Liver (tissue), 3 donors: ENCODE measurements around the gene MED4.

Source experiments
- CTCF ChIP-seq: fragments of 150-350 bp; IDR thresholded peaks from 2 replicates; pipeline ENCODE4 v1.5.1; 2017; ENCODE audit warnings: improper control_type of control experiment, low read depth, low read length; ENCODE audit not compliant: missing input control
- EGR1 ChIP-seq, 2 donors: IDR thresholded peaks; 2 replicates each; pipeline ENCODE4 v1.6.1; 2016 to 2018; ENCODE audit warnings: antibody characterized with exemption in 2 of 2, low read depth in 2 of 2
- FOXA1 ChIP-seq: IDR thresholded peaks from 2 replicates; pipeline ENCODE4 v1.6.1; 2016; ENCODE audit warnings: antibody characterized with exemption
- FOXA2 ChIP-seq: IDR thresholded peaks from 2 replicates; pipeline ENCODE4 v1.6.1; 2016; ENCODE audit warnings: antibody characterized with exemption
- GABPA ChIP-seq, 2 donors: IDR thresholded peaks in 1 of 2; conservative IDR thresholded peaks in 1 of 2; 2 replicates each; pipeline ENCODE4 v1.6.1; 2016; ENCODE audit warnings: antibody characterized with exemption in 2 of 2, mild to moderate bottlenecking in 1 of 2, moderate library complexity in 1 of 2
- HNF4G ChIP-seq: IDR thresholded peaks from 2 replicates; pipeline ENCODE4 v1.6.1; 2016; ENCODE audit warnings: antibody characterized with exemption
- RAD21 ChIP-seq, 2 donors: IDR thresholded peaks; 2 replicates each; pipeline ENCODE4 v1.6.1; 2016; ENCODE audit warnings: antibody characterized with exemption in 2 of 2, mild to moderate bottlenecking in 2 of 2
- REST ChIP-seq: IDR thresholded peaks from 2 replicates; pipeline ENCODE4 v1.6.1; 2016; ENCODE audit warnings: antibody characterized with exemption, mild to moderate bottlenecking
- SP1 ChIP-seq: IDR thresholded peaks from 2 replicates; pipeline ENCODE4 v1.6.1; 2018; ENCODE audit warnings: antibody characterized with exemption, mild to moderate bottlenecking
- TAF1 ChIP-seq: conservative IDR thresholded peaks from 2 replicates; pipeline ENCODE4 v1.6.1; 2016; ENCODE audit warnings: antibody characterized with exemption, mild to moderate bottlenecking
- YY1 ChIP-seq: IDR thresholded peaks from 2 replicates; pipeline ENCODE4 v1.6.1; 2016; ENCODE audit warnings: antibody characterized with exemption, mild to moderate bottlenecking
- ZBTB33 ChIP-seq: IDR thresholded peaks from 2 replicates; pipeline ENCODE4 v1.6.1; 2016; ENCODE audit warnings: antibody characterized with exemption
- TF ChIP-seq, protein P1 (sequence below): IDR thresholded peaks from 2 replicates; pipeline ENCODE4 v1.6.1; 2016; ENCODE audit warnings: antibody characterized with exemption
- TF ChIP-seq, protein P2 (sequence below): IDR thresholded peaks from 2 replicates; pipeline ENCODE4 v1.6.1; 2016; ENCODE audit warnings: antibody characterized with exemption
- donor health status: healthy.
- donor health status: healthy.

DNA sequence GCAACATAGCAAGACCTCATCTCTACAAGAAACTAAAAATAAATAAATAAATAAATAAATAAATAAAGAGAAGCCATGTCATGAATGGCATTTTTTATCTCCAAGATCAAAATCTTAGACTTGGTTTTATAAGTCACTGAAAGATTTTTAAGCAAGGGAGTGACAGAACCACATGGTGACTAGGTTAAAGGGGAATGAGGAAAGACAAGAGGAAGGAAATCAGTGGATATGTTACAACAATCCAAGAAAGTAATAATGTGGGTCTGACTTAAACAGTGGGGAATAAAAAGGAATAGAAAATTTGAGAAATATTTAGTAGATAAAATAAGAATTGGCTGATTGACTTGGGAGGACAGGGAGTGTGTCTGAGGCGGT lies 18.8 kb upstream of the MED4 start:
- TF ChIP-seq RAD21 (IDR thresholded peaks at IDR 0.05) (no peak), CTCF (no peak), REST (no peak), GABPA (IDR thresholded peaks at IDR 0.05 in 1 of 2, conservative IDR thresholded peaks at IDR 0.05 in 1 of 2) (no peak), TAF1 (no peak), YY1 (no peak), EGR1 (IDR thresholded peaks at IDR 0.05; ENCODE audit: low read depth in 2 of 2) (no peak), SP1 (no peak), HNF4G (no peak), ZBTB33 (no peak), FOXA1 (no peak), FOXA2 (no peak)
- TF ChIP-seq, protein P1, sequence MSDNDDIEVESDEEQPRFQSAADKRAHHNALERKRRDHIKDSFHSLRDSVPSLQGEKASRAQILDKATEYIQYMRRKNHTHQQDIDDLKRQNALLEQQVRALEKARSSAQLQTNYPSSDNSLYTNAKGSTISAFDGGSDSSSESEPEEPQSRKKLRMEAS: no peak
- TF ChIP-seq, protein P2, sequence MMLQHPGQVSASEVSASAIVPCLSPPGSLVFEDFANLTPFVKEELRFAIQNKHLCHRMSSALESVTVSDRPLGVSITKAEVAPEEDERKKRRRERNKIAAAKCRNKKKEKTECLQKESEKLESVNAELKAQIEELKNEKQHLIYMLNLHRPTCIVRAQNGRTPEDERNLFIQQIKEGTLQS: no peak
